ENCODE data around the gene TGFA.

The TGFA gene

GRCh38 chr2:70463581-70463980, 90.0 kb downstream of the TGFA start:
- no peak for DNase-seq (ENCODE audit: low spot score)

GRCh38 chr2:70461981-70462876, 91.4 kb downstream of the TGFA start:
- no peak for DNase-seq (ENCODE audit: low spot score)

- no peak for DNase-seq (ENCODE audit: low spot score)
These were observed 92.2 kb downstream of the TGFA start for GRCh38 chr2:70461414-70461813.

- DNase-seq (ENCODE audit: low spot score) = no peak
These were observed 93.3 kb downstream of the TGFA start for GRCh38 chr2:70460333-70460732.

- no peak for DNase-seq (ENCODE audit: low spot score)
These were observed 95.0 kb downstream of the TGFA start for GRCh38 chr2:70458661-70459060.

- no peak for DNase-seq (ENCODE audit: low spot score)
These were observed 96.8 kb downstream of the TGFA start for GRCh38 chr2:70456585-70457495.

GRCh38 chr2:70454936-70455544, 98.6 kb downstream of the TGFA start:
- no peak for DNase-seq (ENCODE audit: low spot score)

GRCh38 chr2:70450641-70451250, 102.9 kb downstream of the TGFA start:
- no peak for DNase-seq (ENCODE audit: low spot score)

GRCh38 chr2:70448041-70448440, 105.6 kb downstream of the TGFA start:
- no peak for DNase-seq (ENCODE audit: low spot score)

- DNase-seq (ENCODE audit: low spot score) = no peak
These were observed 109.9 kb downstream of the TGFA start for GRCh38 chr2:70443726-70444125.

GRCh38 chr2:70443078-70443465, 110.6 kb downstream of the TGFA start:
- no peak for DNase-seq (ENCODE audit: low spot score)

GRCh38 chr2:70442301-70443077, 111.1 kb downstream of the TGFA start:
- DNase-seq (ENCODE audit: low spot score) = no peak

GRCh38 chr2:70440621-70441020, 113.0 kb downstream of the TGFA start:
- DNase-seq (ENCODE audit: low spot score) = peak; percentile 9

GRCh38 chr2:70435138-70435537, 118.5 kb downstream of the TGFA start:
- no peak for DNase-seq (ENCODE audit: low spot score)

GRCh38 chr2:70433315-70433714, 120.3 kb downstream of the TGFA start:
- DNase-seq (ENCODE audit: low spot score) = no peak

GRCh38 chr2:70431716-70432347, 121.8 kb downstream of the TGFA start:
- no peak for DNase-seq (ENCODE audit: low spot score)

- no peak for DNase-seq (ENCODE audit: low spot score)
These were observed 127.3 kb downstream of the TGFA start for GRCh38 chr2:70426341-70426740.

GRCh38 chr2:70425682-70426301, 127.8 kb downstream of the TGFA start:
- DNase-seq (ENCODE audit: low spot score) = no peak

GRCh38 chr2:70420740-70421139, 132.9 kb downstream of the TGFA start:
- DNase-seq (ENCODE audit: low spot score) = no peak

- no peak for DNase-seq (ENCODE audit: low spot score)
These were observed 133.5 kb downstream of the TGFA start for GRCh38 chr2:70420143-70420542.

Data from kidney capillary endothelial cell (primary cell).